RPMI7951 (cell line): ENCODE data around the gene FKBP1C. TPM values are rescaled to one million over a fixed set of nuclear protein-coding genes. Genes with fewer than 3 reads are reported as not detected.
"Not testable (repeated sequence)": the region's sequence is repeated elsewhere in the genome, so short reads cannot be mapped to it uniquely, and the experiment has no call there.

ENCODE experiments used
- DNase-seq: peaks from one replicate; pipeline ENCODE4 v3.0.0-alpha.2; 2012; ENCODE audit warnings: low read depth
- total RNA-seq: library from RNA; depleted of rRNA; stranded (reverse); fragments of >200 nt; shearing (Covaris generic); gene quantifications from 2 replicates; pipeline ENCODE4 v1.2.3, GENCODE V29; 2014; rRNA removed

FKBP1C gene
- total RNA-seq: 1.7 and 3.2 TPM in 2 replicates

DNA sequence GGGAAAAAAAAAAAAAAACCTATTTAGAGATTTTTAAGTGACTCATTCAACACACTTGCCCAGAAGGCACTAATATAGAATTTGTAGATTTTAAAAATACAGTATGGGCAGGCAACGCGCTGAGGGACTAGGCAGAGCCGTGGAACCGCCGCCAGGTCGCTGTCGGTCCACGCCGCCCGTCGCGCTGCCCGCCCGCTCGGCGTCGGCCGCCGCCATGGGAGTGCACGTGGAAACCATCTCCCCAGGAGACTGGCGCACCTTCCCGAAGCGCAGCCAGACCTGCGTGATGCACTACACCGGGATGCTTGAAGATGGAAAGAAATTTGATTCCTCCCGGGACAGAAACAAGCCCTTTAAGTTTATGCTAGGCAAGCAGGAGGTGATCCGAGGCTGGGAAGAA is at the start of gene FKBP1C:
Gene FKBP1C (plus strand): TSS at position 127 of the 400 bp plus-strand sequence.
- DNase-seq: not testable (repeated sequence)

DNA sequence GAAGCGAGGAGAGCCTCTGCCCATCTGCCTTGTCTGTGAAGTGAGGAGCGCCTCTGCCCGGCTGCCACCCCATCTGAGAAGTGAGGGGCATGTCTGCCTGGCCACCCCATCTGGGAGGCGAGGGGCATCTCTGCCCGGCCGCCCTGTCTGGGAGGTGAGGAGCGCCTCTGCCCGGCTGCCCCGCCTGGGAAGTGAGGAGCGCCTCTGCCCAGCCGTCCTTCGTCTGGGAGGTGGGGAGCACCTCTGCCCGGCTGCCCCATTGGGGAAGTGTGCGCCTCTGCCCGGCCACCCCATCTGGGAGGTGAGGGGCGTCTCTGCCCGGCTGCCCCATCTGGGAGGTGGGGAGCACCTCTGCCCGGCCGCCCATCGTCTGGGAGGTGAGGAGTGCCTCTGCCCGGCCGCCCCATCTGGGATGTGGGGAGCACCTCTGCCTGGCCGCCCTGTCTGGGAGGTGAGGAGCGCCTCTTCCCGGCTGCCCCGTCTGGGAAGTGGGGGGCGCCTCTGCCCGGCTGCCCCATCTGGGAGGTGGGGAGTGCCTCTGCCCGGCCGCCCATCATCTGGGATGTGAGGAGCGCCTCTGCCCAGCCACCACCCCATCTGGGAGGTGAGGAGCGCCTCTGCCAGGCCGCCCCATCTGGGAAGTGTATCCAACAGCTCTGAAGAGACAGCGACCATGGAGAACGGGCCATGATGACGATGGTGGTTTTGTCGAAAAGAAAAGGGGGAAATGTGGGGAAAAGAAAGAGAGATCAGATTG is 47.0 kb upstream of the FKBP1C start:
- not testable (repeated sequence) for DNase-seq

DNA sequence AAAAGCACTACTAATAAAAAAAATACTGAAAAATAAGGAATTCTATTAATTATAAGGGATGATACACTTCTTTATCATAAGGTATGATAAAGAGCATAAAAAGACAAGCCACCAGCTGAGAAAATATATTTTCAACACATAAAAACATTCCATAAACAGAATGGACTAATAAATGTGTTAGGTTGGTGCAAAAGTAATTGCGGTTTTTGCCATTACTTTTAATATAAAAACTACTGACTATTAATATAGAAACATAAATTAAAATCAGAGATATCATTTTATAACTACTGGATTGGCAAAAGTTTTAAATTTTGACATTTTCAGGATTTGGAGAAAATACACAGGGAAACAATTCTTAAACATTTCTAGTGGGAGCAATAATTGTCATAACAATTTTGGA is 37.1 kb upstream of the FKBP1C start:
- no peak for DNase-seq

GRCh38 chr6:63176181-63176580 is 35.1 kb upstream of the FKBP1C start:
- DNase-seq: no peak

DNA sequence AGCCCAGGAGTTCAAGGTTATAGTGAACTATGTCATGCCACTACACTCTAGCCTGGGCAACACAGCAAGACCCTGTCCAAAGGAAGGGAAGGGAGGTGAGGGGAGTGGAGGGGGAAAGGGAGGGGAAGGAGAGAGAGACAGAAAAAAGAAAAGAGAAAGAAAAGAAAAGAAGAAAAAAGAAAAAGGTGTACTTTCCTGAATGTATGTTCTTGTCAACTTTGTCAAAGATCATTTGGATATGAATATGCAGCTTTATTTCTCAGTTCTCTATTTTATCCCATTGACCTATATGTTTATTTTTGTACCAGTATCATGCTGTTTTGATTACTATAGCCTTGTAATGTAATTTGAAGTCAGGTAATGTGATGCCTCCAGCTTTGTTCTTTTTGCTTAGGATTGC is 30.9 kb upstream of the FKBP1C start:
- no peak for DNase-seq

DNA sequence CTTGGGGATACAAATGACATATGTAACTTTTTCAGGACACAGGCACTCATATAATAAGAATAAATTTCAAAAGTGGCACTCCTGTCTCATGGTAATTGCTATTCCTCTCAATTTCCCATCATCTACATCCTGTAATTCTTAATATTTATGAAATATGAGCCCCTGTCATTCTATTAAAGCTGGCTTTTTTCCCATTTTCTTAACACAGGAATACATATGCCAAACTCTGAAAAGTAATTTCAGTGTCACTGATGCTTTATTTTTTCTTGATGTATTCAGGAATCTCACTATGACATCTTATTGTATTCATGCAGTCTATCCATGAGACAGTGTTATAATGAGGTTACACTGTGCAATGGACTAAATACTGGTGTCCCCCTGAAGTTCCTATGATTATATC is 24.3 kb upstream of the FKBP1C start:
- DNase-seq: no peak

DNA sequence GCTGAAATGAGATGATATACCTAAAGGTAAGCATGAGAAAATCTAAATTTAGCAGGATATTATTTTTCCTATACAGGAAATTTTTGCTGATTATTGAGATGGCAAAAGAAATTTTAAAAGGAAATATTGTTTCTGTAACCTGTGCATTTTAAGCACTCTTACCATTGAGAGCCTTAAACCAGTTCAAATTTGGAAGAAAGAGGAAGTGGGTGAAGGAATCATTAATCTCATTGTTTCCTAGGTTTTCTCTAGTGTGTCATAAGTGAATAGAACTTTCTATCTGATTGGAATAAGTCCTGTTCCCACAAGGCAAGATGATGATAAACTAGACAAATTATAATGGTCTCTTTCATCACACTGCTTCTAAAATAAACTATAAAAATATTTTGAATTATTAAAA is 22.4 kb upstream of the FKBP1C start:
- DNase-seq: no peak

DNA sequence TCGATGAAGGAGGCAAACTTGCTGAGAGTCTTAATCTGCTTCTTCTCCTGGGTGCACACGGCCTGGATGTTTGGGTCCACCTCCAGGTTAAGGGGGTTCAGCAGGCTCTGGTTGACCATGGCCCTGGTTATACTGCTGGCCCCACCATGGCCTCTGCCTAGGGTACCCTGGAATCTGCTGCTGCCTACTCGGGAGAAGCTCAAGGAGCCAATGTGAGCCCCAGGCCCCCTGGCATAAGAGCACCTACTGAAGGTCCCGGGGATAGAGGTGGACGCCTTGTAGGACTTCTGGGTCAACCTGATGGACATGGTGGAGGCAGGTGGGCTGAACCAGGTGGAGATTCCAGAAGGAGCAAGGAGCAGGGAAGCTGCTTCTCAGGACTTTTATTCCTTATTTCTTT is 17.9 kb upstream of the FKBP1C start:
- no peak for DNase-seq

DNA sequence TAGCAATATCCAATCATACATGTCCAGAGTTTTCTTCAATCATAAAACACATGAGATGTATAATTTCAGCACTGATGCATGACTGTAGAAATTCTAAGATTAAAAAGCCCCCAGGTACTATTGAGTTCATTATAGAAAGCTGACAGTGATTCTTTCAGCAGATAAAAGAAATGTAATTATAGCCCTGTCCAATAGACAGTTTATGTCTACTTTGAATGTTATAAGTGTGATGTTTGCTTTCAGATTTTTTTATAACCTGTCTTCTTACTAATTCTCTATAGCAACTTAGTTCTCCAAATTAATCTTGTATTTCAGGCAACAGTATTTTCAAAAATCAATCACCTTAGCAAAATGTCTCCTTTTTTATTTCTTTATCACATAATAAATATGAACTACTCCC is 13.5 kb upstream of the FKBP1C start:
- DNase-seq: no peak

- DNase-seq: no peak
Observed at GRCh38 chr6:63213325-63213724, 2.1 kb downstream of the FKBP1C start.

DNA sequence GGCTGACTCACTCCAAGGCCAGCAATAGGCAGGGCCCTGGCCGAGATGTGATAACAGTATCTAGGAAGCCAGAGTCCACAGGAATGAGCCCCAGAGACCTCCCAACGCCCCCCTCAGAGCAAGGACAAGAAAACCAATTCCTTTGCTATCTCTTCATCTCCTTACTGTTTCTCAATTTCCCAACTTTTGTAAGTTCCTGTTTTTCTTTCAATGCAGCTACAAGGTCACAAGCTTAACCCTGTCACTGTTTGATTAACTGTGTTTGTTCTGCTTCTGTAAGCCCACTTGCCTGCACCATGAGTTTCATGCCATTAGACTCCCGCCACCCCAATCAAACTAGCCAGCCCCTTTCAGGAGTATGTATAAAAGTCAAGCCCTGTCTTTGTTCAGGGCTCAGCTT is 3.5 kb downstream of the FKBP1C start:
- DNase-seq: no peak

DNA sequence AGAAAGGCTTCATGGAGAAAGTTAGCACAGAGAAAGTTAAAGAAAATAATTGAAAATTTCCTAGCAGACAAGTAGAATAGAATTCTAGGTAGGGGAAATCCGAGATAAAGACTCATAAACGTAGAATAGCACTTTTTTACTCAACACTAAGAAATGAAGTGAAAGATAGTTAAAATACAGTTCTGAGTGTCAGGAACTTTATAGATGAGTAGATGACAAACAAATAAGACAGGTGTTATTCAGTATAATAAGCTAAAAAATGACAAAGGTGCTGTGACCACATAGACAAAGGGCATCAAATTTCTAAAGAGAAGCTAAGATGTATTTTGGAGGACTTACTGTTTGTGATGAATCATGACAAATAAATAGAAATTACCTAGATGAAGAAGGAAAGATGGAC is 12.9 kb downstream of the FKBP1C start:
- no peak for DNase-seq

GRCh38 chr6:63225987-63226386 is 14.7 kb downstream of the FKBP1C start:
- DNase-seq: not testable (repeated sequence)

GRCh38 chr6:63227928-63228894 is 16.9 kb downstream of the FKBP1C start:
- not testable (repeated sequence) for DNase-seq

- DNase-seq: not testable (repeated sequence)
Observed at GRCh38 chr6:63230027-63230426, 18.8 kb downstream of the FKBP1C start.

- not testable (repeated sequence) for DNase-seq
Observed at GRCh38 chr6:63230511-63230910, 19.2 kb downstream of the FKBP1C start.

DNA sequence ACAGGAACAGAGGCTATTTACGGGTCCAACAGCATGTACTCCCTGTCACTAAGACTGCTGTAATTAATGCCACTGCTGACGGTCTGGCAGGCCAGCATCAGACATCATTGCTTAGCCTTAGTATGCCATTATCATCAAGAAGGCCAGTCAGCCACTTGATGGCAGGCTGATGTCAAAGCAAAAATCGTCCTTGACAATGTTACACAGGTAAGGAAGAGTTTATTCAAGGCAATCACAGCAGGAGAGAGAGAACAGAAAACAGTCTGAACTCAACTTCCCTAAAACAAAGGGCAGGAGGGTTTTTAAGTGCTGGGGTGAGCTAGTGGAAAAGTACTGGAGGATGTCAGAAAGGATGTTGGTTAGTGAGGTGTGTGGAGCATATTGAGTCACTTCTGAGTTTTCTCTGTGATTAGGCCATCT is 25.1 kb downstream of the FKBP1C start:
- DNase-seq: no peak

- no peak for DNase-seq
Observed at GRCh38 chr6:63245420-63245819, 34.2 kb downstream of the FKBP1C start.

DNA sequence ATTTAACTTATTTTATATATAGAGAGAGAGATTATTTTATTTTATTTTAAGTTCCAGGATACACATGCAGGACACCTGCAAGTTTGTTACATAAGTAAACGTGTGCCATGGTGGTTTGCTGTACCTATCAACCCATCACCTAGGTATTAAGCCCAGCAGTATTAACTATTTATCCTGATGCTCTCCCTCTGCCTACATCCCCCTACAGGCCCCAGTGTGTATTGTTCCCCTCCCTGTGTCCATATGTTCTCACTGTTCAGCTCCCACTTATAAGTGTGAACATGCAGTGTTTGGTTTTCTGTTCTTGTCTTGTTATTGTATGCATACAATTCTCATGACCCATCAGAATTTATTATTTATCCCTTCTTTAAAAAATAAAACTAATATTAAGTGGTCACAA is 34.6 kb downstream of the FKBP1C start:
- DNase-seq: no peak

DNA sequence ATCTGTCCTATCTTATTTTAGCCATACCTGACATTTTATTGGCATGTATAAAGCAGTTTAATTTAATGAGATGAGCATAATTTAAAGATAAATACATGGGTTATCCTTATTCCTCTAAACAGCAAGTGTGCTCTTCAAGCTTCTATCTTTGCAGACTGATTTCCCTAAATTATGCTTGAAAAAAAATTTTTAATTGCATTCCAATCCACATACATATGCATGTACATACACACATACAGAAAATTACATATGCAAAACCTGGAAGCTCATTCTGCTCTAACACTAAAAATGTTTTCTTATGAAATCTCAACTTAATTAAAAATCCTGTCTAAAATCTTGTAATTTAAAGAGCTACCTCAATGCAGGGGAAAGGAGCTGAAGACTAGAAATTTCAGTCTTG is 35.3 kb downstream of the FKBP1C start:
- no peak for DNase-seq

- DNase-seq: no peak
Observed at GRCh38 chr6:63249875-63250482, 38.7 kb downstream of the FKBP1C start.

DNA sequence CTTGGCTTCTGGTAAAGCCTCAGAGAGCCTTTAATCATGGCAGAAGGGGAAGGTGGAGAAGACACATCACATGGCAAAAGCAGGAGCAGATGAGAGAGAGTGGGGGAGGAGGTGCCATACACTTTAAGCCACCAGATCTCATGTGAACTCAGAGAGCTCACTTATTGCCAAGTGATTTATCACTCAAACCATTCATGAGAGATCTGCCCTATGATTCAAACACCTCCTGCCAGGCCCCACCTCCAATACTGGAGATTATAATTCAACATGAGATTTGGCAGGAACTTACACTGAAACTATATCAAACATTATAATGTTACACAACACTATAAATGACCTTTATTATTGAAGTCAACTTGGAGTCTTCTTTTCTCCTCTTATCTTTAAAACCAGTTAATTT is 47.9 kb downstream of the FKBP1C start:
- no peak for DNase-seq
